GM21723 (cell line): ENCODE results near the gene TMEM272.
A peak's percentile ranks its signal among the peaks of the same experiment; 100 is the strongest.
"Not testable (repeated sequence)": the region's sequence is repeated elsewhere in the genome, so short reads cannot be mapped to it uniquely, and the experiment has no call there.

Experiments
- ATAC-seq: cut with Tn5 transposase; IDR thresholded peaks from one replicate; pipeline ENCODE4 v1.9.1; 2021; ENCODE audit warnings: mild to moderate bottlenecking, moderate library complexity; ENCODE audit not compliant: unreplicated experiment

TMEM272 gene

GRCh38 chr13:51825681-51826254, 19.2 kb downstream of the TMEM272 start:
- no peak for ATAC-seq

DNA sequence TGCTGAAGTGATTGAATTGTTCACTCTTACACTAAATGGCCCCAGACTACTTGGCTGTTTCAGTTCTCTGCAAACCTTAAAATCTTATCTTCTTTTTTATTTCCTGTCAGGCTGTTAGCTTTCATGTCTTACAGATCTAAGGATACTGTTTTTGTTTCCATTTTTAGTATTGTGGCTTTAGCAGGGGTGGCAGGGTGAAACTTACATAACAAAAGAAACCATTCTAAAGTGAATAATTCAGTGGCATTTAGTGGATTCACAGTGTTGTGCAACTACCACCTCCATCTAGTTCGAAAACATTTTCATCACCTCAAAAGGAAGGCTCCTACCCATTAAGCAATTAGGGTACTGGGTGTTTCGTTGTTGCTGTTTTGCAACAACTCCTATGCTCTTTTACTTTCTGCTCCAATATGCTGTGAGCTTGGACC, 19.8 kb downstream of the TMEM272 start:
- ATAC-seq: peak; percentile 54

- not testable (repeated sequence) for ATAC-seq
Measured at GRCh38 chr13:51824712-51825111, 20.3 kb downstream of the TMEM272 start.

DNA sequence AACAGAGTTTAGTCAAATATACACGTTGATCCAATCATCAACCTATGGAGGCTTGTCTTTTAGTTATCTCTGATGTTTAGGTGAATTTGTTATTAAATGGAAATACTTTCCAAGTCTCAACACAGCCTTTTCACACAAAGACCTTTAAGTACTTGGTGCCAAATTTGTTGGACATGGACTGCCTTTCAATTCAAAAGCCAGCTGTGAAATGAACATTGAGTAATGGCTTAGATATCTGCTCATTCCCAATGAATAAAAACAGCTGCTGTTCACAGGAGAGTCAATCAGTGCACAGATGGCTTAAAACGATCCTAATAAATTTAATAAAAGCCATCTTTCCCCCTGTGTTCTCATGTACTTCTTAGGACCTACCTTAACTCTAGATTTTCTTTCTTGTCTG, 21.1 kb downstream of the TMEM272 start:
- no peak for ATAC-seq

GRCh38 chr13:51823359-51823758, 21.6 kb downstream of the TMEM272 start:
- ATAC-seq: no peak

GRCh38 chr13:51822106-51822815, 22.7 kb downstream of the TMEM272 start:
- ATAC-seq: no peak

DNA sequence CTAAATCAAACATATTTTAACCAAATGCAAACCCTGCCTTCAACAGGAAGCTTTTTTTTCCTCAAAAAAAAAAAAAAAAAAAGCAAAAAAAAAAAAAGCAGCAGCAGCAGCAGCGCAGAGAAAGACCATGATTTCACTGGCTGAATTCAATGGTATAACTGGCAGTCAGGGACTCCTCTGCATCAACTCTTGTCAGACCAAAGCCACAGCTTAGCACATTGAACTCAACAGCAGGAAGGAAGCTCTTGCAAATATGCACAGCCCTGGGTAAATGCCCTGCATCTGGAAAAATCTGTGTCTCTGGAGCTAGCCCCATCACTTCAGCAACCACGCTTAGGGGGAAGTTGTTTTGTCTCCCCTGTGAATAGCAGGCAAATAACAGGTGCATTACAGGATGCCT, 23.4 kb downstream of the TMEM272 start:
- no peak for ATAC-seq

DNA sequence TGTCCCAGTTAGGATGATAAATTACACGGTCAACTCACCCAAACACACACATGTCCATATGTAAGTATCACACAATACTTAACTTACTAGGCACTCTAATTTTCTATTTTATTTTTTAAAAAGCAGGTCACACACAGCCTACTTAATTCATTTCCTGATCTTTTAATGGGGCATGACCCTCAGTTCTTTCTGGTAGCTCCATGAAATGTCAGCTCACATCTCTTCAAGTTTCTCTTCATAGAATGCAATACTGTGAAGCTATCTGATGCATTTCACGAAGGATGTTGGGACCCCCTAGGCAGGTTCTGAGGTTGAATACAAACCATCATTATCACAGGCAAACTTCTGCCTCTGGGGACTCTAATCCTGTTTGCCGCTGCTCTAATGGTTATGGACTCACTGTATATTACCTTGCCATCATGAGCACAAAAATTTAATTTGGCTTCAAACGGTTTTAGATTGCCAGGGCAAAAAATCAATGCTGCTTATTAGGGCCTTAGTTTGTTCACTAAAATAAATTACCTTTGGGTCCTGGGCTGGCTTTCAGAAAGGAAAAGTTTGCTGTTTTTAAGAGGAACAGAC, 24.9 kb downstream of the TMEM272 start:
- ATAC-seq: no peak

DNA sequence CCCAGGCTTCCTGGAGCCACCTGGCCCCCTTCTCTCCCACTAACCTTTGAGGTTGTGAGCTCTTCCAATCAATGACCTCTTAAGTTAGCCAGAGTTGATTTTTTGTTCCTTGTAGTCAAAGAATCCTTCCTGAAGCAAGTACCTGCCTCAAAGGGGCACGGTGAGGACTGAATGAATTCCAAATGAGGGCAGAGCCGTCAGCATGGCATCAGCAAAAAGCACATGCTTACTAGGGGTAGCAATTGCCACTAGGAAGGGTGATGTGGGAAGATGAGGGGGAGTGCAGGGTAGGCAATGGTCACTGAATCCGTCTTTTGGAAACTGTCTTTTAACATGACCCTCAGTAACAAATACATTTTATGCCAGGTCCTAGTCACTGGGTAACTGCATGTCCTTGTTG, 25.4 kb downstream of the TMEM272 start:
- ATAC-seq: no peak

GRCh38 chr13:51818781-51819511, 26.0 kb downstream of the TMEM272 start:
- ATAC-seq: peak; percentile 42

DNA sequence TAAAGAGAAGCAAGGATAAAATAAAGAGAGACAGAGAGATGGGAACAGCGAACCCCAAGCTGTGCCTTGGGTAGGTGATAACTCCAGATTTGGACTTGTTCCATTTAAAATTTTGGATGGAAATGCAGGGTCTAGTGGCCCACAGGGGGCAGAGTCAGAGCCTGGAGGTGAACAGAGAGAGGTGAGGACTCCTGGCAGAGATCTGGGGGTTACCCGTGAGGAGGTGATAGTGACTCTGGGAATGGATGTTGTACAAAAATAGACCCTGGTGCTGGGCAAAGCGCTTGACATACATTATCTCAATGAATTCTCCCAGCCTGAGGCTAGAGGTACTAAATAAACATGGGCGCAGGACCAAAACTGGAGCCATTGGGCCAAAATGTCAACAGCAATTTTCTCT, 26.7 kb downstream of the TMEM272 start:
- no peak for ATAC-seq

GRCh38 chr13:51817717-51818116, 27.3 kb downstream of the TMEM272 start:
- no peak for ATAC-seq

GRCh38 chr13:51816604-51817249, 28.2 kb downstream of the TMEM272 start:
- ATAC-seq: no peak

DNA sequence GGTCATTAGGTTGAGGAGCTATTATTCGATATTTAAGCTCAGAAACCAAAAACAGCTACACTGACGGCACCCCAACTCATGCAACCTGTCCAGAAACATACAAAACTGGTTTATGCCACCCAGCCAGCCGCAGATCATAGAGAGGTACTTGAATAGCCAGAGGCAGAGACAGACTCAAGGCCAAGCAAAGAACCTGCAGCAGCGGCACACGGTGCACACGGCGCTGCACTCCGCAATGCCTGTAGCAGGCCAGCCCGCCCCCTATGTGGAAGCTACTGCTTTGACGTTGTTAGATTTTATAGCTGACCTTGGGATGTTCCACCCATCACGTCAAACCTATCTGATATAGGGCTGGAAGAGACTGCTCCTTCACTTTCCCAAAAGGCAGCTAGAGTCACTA, 29.1 kb downstream of the TMEM272 start:
- no peak for ATAC-seq

DNA sequence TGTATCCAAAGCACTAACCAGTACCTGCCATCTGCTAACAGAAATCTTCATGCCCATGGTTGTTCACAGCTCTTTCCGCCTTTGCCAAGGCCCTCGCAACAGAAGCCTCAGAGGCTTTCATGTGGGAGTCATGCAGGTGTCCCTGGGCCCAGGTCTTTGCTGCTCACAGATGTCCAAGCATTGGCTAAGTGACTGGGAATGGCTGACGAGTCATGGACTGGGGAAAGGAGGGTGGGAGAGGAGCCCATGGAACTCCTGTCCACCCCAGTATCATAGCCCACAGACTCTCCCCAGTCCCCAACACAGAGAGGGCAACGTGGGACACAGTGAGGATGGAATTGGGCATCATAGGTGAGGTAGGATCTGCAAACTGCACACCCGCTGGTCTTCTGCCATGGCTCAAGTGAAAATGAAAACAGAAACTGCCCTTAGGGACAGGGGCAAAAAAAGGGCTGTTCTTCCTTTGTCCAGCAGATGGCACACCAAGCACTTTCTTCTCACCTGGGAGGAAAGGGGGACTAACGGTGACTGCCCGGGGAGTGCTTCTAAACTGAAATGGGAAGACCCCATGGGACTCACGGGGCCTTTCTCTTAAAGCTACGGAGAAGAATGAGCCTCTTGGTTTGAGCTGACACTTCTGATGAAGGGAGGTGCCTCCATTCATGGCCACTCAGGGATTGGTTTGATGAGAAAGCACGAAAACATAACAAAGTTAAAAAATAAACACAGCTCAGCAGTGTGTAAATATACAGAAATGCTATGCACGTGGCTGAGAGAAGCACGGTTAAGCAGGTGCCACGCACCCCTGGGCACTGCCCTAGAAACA, 29.9 kb downstream of the TMEM272 start:
- peak; percentile 76 for ATAC-seq

DNA sequence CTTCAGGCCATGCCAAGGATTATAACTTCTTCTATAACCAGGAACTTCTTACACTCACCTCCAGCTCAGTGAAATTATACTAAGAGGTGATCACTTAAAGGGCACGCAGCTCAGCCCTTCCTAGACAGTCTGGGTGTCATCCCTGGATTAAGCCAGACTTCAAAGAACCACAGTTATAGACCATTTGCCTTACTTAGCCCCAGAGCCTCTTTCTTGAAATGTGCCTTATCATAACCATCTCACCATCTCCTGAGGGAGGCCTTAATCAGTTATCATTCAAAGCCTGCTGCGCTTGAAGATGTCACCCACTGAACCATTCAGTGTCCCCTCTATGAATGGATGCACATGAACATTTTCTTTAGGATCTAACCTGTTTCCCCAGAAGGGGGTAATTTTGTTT, 30.9 kb downstream of the TMEM272 start:
- no peak for ATAC-seq

DNA sequence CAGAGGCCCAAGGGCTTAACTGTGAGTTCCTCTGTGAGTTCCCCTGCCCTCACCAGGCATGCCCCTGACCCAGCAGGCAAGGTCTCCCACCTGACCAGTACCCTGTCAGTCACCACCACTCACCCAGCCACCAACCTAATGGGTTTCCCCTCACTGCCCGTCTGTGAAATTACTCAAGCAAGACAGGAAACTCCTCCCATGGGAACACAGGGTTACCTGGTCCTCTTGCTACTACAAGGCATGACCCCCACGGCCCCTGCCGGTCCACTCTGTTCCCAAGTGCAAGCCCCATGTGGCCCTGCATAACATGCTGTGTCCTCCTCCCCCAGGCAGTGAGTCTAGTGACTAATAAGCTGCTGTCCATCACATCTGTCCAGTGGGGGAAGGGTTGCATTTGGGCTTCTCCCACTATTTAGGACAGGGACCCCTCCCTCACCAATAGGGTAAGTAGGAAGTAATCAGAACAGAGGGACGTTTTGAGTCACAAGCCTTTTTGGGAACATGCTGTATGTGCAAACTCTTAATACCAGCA, 33.0 kb downstream of the TMEM272 start:
- no peak for ATAC-seq

- no peak for ATAC-seq
Measured at GRCh38 chr13:51811046-51811445, 33.9 kb downstream of the TMEM272 start.

- ATAC-seq: no peak
Measured at GRCh38 chr13:51808811-51809210, 36.2 kb downstream of the TMEM272 start.

GRCh38 chr13:51807041-51807440, 37.9 kb downstream of the TMEM272 start:
- ATAC-seq: no peak
